KMS-11 (cell line): ENCODE data around the gene UBE2Q1.
A peak's percentile ranks its signal among the peaks of the same experiment; 100 is the strongest.

Experiments
- H2AFZ ChIP-seq: fragments of 200-600 bp; sonication (generic); 2 replicates; pipeline ENCODE4 v1.6.1; 2016; ENCODE audit warnings: antibody characterized with exemption, mixed run types, low read depth
- H3K27ac ChIP-seq: fragments of 200-600 bp; sonication (generic); 2 replicates; pipeline ENCODE4 v1.6.1; 2016; ENCODE audit warnings: mild to moderate bottlenecking, mixed run types
- H3K27me3 ChIP-seq: fragments of 200-600 bp; sonication (generic); 2 replicates; pipeline ENCODE4 v1.6.1; 2017; ENCODE audit warnings: mild to moderate bottlenecking, low read depth, mixed run types, moderate library complexity; ENCODE audit not compliant: insufficient read depth
- H3K36me3 ChIP-seq: fragments of 200-600 bp; sonication (generic); 2 replicates; pipeline ENCODE4 v1.6.1; 2017; ENCODE audit warnings: mild to moderate bottlenecking, mixed run types; ENCODE audit not compliant: insufficient read depth
- H3K4me1 ChIP-seq: fragments of 200-600 bp; sonication (generic); 2 replicates; pipeline ENCODE4 v1.6.1; 2016; ENCODE audit warnings: mild to moderate bottlenecking, low read depth, mixed run types; ENCODE audit not compliant: poor library complexity, severe bottlenecking
- H3K4me2 ChIP-seq: fragments of 200-600 bp; sonication (generic); 2 replicates; pipeline ENCODE4 v1.7.0; 2016; ENCODE audit warnings: mild to moderate bottlenecking, mixed run types
- H3K4me3 ChIP-seq: fragments of 200-600 bp; sonication (generic); IDR thresholded peaks from 2 replicates; pipeline ENCODE4 v1.6.1; 2017; ENCODE audit warnings: low read depth, low read length, mixed read lengths; ENCODE audit not compliant: insufficient read depth
- H3K79me2 ChIP-seq: fragments of 200-600 bp; sonication (generic); 2 replicates; pipeline ENCODE4 v1.6.1; 2016; ENCODE audit warnings: low read depth, mixed run types; ENCODE audit not compliant: insufficient read depth
- H3K9ac ChIP-seq: fragments of 200-600 bp; sonication (generic); 2 replicates; pipeline ENCODE4 v1.6.1; 2016; ENCODE audit warnings: mild to moderate bottlenecking, mixed run types
- H4K20me1 ChIP-seq: fragments of 200-600 bp; sonication (generic); 2 replicates; pipeline ENCODE4 v1.6.1; 2016; ENCODE audit warnings: mild to moderate bottlenecking, mixed run types; ENCODE audit not compliant: insufficient read depth
- CTCF ChIP-seq: fragments of 200-600 bp; sonication (generic); conservative IDR thresholded peaks from 2 replicates; pipeline ENCODE4 v1.6.1; 2017; ENCODE audit warnings: low read depth, mild to moderate bottlenecking, antibody characterized with exemption, low read length, moderate library complexity, mixed read lengths

Gene UBE2Q1

GRCh38 chr1:154546264-154547063 lies 12.0 kb downstream of the UBE2Q1 start:
- Histone ChIP-seq H4K20me1 (no peaks in the 10 kb centered on the region), H3K27me3 (peaks cover 3% of the 10 kb centered on the region; the same call in 1 of the 2 replicates), H3K4me1 (peaks cover 24% of the 10 kb centered on the region), H3K9ac (no peak overlapping the region), H3K79me2 (no peaks in the 10 kb centered on the region), H3K4me3 (no peak overlapping the region), H3K36me3 (peaks cover 9% of the 10 kb centered on the region; the same call in 1 of the 2 replicates), H2AFZ (no peak overlapping the region), H3K27ac (no peak overlapping the region), H3K4me2 (no peak overlapping the region)
- TF ChIP-seq CTCF, result peak; percentile 99

- Histone ChIP-seq H2AFZ (no peak overlapping the region), H4K20me1 (no peaks in the 10 kb centered on the region), H3K27me3 (peaks cover 3% of the 10 kb centered on the region; the same call in 1 of the 2 replicates), H3K27ac (no peak overlapping the region), H3K4me1 (no peaks in the 10 kb centered on the region), H3K79me2 (no peaks in the 10 kb centered on the region), H3K4me2 (no peak overlapping the region), H3K9ac (no peak overlapping the region), H3K36me3 (no peaks in the 10 kb centered on the region), H3K4me3 (no peak overlapping the region)
- TF ChIP-seq CTCF, result no peak
These were observed 17.2 kb downstream of the UBE2Q1 start for GRCh38 chr1:154541231-154541630.

GRCh38 chr1:154539486-154540483 lies 18.7 kb downstream of the UBE2Q1 start:
- Histone ChIP-seq H3K4me2 (no peak overlapping the region), H2AFZ (no peak overlapping the region), H3K4me1 (no peaks in the 10 kb centered on the region), H3K4me3 (no peak overlapping the region), H4K20me1 (no peaks in the 10 kb centered on the region), H3K27me3 (peaks cover 3% of the 10 kb centered on the region; the same call in 1 of the 2 replicates), H3K9ac (no peak overlapping the region), H3K36me3 (no peaks in the 10 kb centered on the region), H3K27ac (no peak overlapping the region), H3K79me2 (no peaks in the 10 kb centered on the region)
- no peak for TF ChIP-seq CTCF

- no peak overlapping the region for H3K4me2 ChIP-seq
- H4K20me1 ChIP-seq, result no peaks in the 10 kb centered on the region
- no peaks in the 10 kb centered on the region for H3K79me2 ChIP-seq
- H3K4me1 ChIP-seq, result no peaks in the 10 kb centered on the region
- no peaks in the 10 kb centered on the region for H3K36me3 ChIP-seq
- H3K9ac ChIP-seq, result no peak overlapping the region
- H3K27ac ChIP-seq, result no peak overlapping the region
- no peak overlapping the region for H2AFZ ChIP-seq
- TF ChIP-seq CTCF, result no peak
- no peaks in the 10 kb centered on the region for H3K27me3 ChIP-seq
- H3K4me3 ChIP-seq, result no peak overlapping the region
These were observed 21.9 kb downstream of the UBE2Q1 start for GRCh38 chr1:154536570-154536969.
